Measurements from ENCODE around the gene CTNNBL1.

- TF ChIP-seq SMAD3 (CRISPR knock-in tag; IDR thresholded peaks at IDR 0.05; ENCODE audit: borderline replicate concordance), result no peak
- TF ChIP-seq ELF4 (CRISPR knock-in tag; IDR thresholded peaks at IDR 0.05; ENCODE audit: low read depth), result no peak
- TF ChIP-seq, protein P1, sequence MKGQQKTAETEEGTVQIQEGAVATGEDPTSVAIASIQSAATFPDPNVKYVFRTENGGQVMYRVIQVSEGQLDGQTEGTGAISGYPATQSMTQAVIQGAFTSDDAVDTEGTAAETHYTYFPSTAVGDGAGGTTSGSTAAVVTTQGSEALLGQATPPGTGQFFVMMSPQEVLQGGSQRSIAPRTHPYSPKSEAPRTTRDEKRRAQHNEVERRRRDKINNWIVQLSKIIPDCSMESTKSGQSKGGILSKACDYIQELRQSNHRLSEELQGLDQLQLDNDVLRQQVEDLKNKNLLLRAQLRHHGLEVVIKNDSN (CRISPR knock-in tag; IDR thresholded peaks at IDR 0.05), result no peak
- no peak for TF ChIP-seq KAT7 (CRISPR knock-in tag; IDR thresholded peaks at IDR 0.05; ENCODE audit: borderline replicate concordance)
Measured at GRCh38 chr20:37703035-37703845, 9.4 kb downstream of the CTNNBL1 start.
